WTC11 (cell line): Measurements from ENCODE around the gene NFS1.

Experiments used
- ATF2 ChIP-seq: sonication (generic); formaldehyde crosslinking; IDR thresholded peaks from 2 replicates; pipeline ENCODE4 v1.8.1; 2022; ENCODE audit warnings: low read depth, missing genetic modification reagents, borderline replicate concordance
- CREB1 ChIP-seq: sonication (generic); formaldehyde crosslinking; IDR thresholded peaks from 2 replicates; pipeline ENCODE4 v1.8.0; 2023; ENCODE audit warnings: mild to moderate bottlenecking, missing genetic modification reagents
- E2F1 ChIP-seq: sonication (generic); formaldehyde crosslinking; IDR thresholded peaks from 2 replicates; pipeline ENCODE4 v1.8.0; 2022; ENCODE audit warnings: mild to moderate bottlenecking, missing genetic modification reagents
- FOXK1 ChIP-seq: sonication (generic); formaldehyde crosslinking; IDR thresholded peaks from 2 replicates; pipeline ENCODE4 v1.8.0; 2022; ENCODE audit warnings: mild to moderate bottlenecking, moderate library complexity, missing genetic modification reagents
- JUN ChIP-seq: sonication (generic); formaldehyde crosslinking; IDR thresholded peaks from 2 replicates; pipeline ENCODE4 v1.8.0; 2023; ENCODE audit warnings: mild to moderate bottlenecking, missing genetic modification reagents
- MXD4 ChIP-seq: fragments of 250-450 bp; sonication (Bioruptor Pico); IDR thresholded peaks from 2 replicates; pipeline ENCODE4 v1.8.0; 2021; ENCODE audit warnings: mild to moderate bottlenecking, moderate library complexity, borderline replicate concordance
- NR2C2 ChIP-seq: sonication (generic); formaldehyde crosslinking; IDR thresholded peaks from 2 replicates; pipeline ENCODE4 v1.8.0; 2022; ENCODE audit warnings: mild to moderate bottlenecking, missing genetic modification reagents
- NR3C1 ChIP-seq: sonication (generic); formaldehyde crosslinking; conservative IDR thresholded peaks from 2 replicates; pipeline ENCODE4 v1.8.1; 2023; ENCODE audit warnings: low read depth, mild to moderate bottlenecking, missing genetic modification reagents
- PREB ChIP-seq: sonication (generic); formaldehyde crosslinking; IDR thresholded peaks from 2 replicates; pipeline ENCODE4 v1.8.1; 2022; ENCODE audit warnings: mild to moderate bottlenecking, missing genetic modification reagents, moderate library complexity, borderline replicate concordance
- TEAD1 ChIP-seq: sonication (generic); formaldehyde crosslinking; IDR thresholded peaks from 2 replicates; pipeline ENCODE4 v1.8.0; 2022; ENCODE audit warnings: mild to moderate bottlenecking, missing genetic modification reagents
- ZNF232 ChIP-seq: sonication (generic); formaldehyde crosslinking; IDR thresholded peaks from 2 replicates; pipeline ENCODE4 v1.8.0; 2022; ENCODE audit warnings: mild to moderate bottlenecking, missing genetic modification reagents
- ZNF317 ChIP-seq: sonication (generic); formaldehyde crosslinking; IDR thresholded peaks from 2 replicates; pipeline ENCODE4 v1.8.1; 2023; ENCODE audit warnings: low read depth, mild to moderate bottlenecking, moderate library complexity, missing genetic modification reagents, borderline replicate concordance
- TF ChIP-seq, protein P1 (sequence below): fragments of 200-600 bp; IDR thresholded peaks from 2 replicates; pipeline ENCODE4 v1.8.0; 2022; ENCODE audit warnings: antibody characterized with exemption
- TF ChIP-seq, protein P2 (sequence below): sonication (generic); formaldehyde crosslinking; IDR thresholded peaks from 2 replicates; pipeline ENCODE4 v1.8.0; 2022; ENCODE audit warnings: mild to moderate bottlenecking, missing genetic modification reagents

DNA sequence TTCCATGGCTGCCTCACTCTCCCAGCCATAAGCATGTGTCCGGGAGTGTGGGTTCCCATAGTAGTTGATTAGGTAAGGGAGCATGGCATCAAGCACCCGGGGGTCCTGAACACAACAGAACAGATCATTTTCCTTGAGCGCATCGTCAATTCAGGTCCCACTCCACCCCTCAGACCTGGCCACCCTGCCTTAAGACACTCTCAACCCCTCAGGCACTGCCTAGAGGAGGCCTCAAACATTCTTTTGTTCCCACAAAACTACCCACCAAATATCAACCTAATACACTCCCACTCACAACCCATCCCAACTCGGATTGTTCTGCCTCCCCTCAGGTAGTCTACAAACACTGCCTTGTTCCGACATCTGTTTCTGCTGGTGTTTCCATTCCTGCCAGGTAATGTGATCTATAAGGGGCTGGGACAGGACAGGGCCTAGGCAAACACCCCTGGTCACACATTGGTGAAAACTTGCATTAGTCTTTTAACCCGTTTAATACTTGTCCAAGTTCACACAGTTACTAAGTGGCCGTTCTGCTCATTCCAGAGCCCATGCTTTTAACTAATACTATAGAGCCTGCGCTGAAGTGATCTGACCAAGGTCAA is 1.4 kb downstream of the NFS1 start:
- TF ChIP-seq ZNF232 (CRISPR knock-in tag) (no peak), PREB (CRISPR knock-in tag) (no peak), NR2C2 (CRISPR knock-in tag) (no peak), JUN (CRISPR knock-in tag) (no peak), NR3C1 (no peak), E2F1 (CRISPR knock-in tag) (no peak), MXD4 (CRISPR knock-in tag) (no peak), ATF2 (CRISPR knock-in tag) (no peak), CREB1 (CRISPR knock-in tag) (no peak), ZNF317 (CRISPR knock-in tag) (no peak), TEAD1 (CRISPR knock-in tag) (no peak), FOXK1 (no peak)
- TF ChIP-seq, protein P1, sequence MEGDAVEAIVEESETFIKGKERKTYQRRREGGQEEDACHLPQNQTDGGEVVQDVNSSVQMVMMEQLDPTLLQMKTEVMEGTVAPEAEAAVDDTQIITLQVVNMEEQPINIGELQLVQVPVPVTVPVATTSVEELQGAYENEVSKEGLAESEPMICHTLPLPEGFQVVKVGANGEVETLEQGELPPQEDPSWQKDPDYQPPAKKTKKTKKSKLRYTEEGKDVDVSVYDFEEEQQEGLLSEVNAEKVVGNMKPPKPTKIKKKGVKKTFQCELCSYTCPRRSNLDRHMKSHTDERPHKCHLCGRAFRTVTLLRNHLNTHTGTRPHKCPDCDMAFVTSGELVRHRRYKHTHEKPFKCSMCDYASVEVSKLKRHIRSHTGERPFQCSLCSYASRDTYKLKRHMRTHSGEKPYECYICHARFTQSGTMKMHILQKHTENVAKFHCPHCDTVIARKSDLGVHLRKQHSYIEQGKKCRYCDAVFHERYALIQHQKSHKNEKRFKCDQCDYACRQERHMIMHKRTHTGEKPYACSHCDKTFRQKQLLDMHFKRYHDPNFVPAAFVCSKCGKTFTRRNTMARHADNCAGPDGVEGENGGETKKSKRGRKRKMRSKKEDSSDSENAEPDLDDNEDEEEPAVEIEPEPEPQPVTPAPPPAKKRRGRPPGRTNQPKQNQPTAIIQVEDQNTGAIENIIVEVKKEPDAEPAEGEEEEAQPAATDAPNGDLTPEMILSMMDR, result no peak
- TF ChIP-seq, protein P2, sequence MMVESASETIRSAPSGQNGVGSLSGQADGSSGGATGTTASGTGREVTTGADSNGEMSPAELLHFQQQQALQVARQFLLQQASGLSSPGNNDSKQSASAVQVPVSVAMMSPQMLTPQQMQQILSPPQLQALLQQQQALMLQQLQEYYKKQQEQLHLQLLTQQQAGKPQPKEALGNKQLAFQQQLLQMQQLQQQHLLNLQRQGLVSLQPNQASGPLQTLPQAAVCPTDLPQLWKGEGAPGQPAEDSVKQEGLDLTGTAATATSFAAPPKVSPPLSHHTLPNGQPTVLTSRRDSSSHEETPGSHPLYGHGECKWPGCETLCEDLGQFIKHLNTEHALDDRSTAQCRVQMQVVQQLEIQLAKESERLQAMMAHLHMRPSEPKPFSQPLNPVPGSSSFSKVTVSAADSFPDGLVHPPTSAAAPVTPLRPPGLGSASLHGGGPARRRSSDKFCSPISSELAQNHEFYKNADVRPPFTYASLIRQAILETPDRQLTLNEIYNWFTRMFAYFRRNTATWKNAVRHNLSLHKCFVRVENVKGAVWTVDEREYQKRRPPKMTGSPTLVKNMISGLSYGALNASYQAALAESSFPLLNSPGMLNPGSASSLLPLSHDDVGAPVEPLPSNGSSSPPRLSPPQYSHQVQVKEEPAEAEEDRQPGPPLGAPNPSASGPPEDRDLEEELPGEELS, result no peak
